Measurements from ENCODE around the gene HEY2. TPM values are rescaled to one million over a fixed set of nuclear protein-coding genes. Genes with fewer than 3 reads are reported as not detected.

HEY2 gene
- total and polyA plus RNA-seq, 4 donors, result 1.0 to 2.0 (median 1.4) TPM

DNA sequence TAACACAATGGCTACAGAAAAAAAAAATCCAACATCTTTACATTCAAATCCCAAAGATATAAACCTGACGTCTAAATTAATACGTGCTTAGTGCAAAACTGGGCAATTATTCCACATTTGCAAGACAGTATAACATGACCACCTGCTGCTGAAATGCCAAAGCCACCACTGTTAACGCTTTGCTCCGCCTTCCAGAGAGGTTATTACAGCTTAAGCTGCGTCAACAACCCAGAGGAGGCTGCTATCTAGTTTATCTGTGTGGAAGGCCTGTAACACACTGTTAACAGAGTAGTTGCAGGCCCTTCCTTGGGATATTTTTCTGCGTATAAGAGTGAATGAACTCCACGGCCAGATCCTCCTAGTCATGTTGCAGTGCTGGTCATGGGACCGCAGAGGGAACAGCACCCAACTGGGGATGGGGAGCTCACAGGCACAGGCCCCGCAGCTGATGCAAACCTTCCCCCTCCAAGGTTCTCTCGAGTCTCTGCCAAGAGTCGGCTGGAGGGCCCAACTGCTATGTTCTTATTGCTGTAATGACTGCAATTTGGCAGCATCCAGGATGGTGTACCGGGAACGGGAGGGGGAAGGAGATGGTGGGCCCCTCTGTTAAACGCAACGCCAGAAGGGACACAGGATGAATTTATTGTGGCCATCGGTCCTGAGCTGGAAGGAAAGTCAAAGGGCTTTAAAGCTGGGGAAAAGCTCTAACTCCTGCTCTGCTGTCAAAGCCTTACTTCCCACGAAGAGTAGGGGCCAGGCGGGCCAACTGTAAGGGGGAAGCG lies 40.3 kb downstream of the HEY2 start (continued):
- TF ChIP-seq FOXA1 (IDR thresholded peaks at IDR 0.05) (no peak), TAF1 (conservative IDR thresholded peaks at IDR 0.05) (no peak), JUND (IDR thresholded peaks at IDR 0.05) (no peak), SP1 (IDR thresholded peaks at IDR 0.05) (no peak), GABPA (IDR thresholded peaks at IDR 0.05 in 1 of 2, conservative IDR thresholded peaks at IDR 0.05 in 1 of 2) (no peak), RAD21 (IDR thresholded peaks at IDR 0.05) (no peak)
- TF ChIP-seq, protein P1, sequence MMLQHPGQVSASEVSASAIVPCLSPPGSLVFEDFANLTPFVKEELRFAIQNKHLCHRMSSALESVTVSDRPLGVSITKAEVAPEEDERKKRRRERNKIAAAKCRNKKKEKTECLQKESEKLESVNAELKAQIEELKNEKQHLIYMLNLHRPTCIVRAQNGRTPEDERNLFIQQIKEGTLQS (IDR thresholded peaks at IDR 0.05), result no peak
- TF ChIP-seq, protein P2, sequence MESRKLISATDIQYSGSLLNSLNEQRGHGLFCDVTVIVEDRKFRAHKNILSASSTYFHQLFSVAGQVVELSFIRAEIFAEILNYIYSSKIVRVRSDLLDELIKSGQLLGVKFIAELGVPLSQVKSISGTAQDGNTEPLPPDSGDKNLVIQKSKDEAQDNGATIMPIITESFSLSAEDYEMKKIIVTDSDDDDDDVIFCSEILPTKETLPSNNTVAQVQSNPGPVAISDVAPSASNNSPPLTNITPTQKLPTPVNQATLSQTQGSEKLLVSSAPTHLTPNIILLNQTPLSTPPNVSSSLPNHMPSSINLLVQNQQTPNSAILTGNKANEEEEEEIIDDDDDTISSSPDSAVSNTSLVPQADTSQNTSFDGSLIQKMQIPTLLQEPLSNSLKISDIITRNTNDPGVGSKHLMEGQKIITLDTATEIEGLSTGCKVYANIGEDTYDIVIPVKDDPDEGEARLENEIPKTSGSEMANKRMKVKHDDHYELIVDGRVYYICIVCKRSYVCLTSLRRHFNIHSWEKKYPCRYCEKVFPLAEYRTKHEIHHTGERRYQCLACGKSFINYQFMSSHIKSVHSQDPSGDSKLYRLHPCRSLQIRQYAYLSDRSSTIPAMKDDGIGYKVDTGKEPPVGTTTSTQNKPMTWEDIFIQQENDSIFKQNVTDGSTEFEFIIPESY (IDR thresholded peaks at IDR 0.05), result no peak

DNA sequence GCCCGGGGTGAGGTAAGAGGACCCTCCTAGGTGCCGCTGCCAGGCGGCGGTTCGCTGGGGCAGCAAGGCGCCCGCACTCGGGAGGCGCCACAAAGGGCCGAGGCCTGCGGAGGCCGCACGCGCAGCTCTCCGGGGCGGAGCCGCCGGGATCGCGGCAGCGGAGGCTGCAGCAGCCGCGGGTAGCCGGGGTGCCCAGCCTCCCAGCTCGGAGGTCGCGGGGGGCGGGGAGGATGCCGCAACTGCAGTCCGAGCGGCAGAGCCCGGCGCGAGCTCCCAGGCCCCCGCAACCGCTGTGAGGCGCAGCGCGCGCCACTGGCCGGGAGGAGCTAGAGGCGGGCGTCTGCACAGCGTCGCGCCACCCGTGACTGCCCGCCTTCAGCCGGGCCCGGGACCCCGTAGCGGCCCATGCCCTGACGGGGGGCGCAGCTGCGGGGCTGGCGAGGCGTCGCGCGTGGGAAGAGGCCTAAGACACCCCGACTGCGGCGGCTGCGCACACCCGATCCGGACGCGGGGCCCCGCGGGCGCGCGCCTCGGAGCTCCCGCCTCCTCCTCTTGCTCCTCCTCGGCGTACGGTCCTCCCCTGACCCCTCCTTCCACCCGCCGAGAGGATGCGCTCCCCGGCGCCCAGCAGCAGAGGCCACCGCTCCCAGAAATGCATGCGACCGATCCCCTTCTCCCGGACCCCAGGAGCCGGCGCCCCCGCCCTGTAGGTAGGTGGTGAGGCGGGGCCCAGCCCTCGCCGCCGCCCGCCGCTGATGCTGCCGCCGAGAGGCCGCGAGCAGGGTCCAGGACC lies 41.1 kb downstream of the HEY2 start, which contains the start of gene NCOA7:
Gene NCOA7, plus strand, starts transcription at position 603 of the 793 bp plus-strand sequence. CDS start 24,395 bp downstream, outside the sequence.
- H3K27ac ChIP-seq (ENCODE audit: low read depth in 1 of 2, low read length in 2 of 2), result peak within 1 kb of the TSS; percentile 81 to 90
- H3K4me1 ChIP-seq (ENCODE audit: control insufficient read depth in 4 of 4, insufficient read depth in 4 of 4, low read length in 3 of 4), result peaks cover 0 to 30% (median 18%) of the 10 kb centered on the region in 4 donors
- no peaks in the 10 kb centered on the region for H3K27me3 ChIP-seq (ENCODE audit: control insufficient read depth in 4 of 4, insufficient read depth in 4 of 4, low read length in 3 of 4)
- under 1% methylated on average over 100 of the region's 100 CpGs for WGBS
- peak; percentile 82 for DNase-seq (ENCODE audit: low spot score)
- peak within 1 kb of the TSS; percentile 35 to 86 for H3K9ac ChIP-seq (ENCODE audit: low read depth in 1 of 2, low read length in 2 of 2)
- H3K4me3 ChIP-seq (ENCODE audit: low read depth in 1 of 3, low read length in 3 of 3), result peak within 1 kb of the TSS; percentile 84 to 95 (median 94)
- H3K9me3 ChIP-seq (ENCODE audit: control insufficient read depth in 4 of 4, low read length in 3 of 4), result no peaks in the 10 kb centered on the region
- no peaks in the 10 kb centered on the region for H3K36me3 ChIP-seq (ENCODE audit: control insufficient read depth in 4 of 4, insufficient read depth in 3 of 4, low read depth in 1 of 4, low read length in 3 of 4)
- no peak for TF ChIP-seq NR2F2 (IDR thresholded peaks at IDR 0.05)
- TF ChIP-seq RAD21 (IDR thresholded peaks at IDR 0.05), result peak in 1 of 2 donors; percentile 19

DNA sequence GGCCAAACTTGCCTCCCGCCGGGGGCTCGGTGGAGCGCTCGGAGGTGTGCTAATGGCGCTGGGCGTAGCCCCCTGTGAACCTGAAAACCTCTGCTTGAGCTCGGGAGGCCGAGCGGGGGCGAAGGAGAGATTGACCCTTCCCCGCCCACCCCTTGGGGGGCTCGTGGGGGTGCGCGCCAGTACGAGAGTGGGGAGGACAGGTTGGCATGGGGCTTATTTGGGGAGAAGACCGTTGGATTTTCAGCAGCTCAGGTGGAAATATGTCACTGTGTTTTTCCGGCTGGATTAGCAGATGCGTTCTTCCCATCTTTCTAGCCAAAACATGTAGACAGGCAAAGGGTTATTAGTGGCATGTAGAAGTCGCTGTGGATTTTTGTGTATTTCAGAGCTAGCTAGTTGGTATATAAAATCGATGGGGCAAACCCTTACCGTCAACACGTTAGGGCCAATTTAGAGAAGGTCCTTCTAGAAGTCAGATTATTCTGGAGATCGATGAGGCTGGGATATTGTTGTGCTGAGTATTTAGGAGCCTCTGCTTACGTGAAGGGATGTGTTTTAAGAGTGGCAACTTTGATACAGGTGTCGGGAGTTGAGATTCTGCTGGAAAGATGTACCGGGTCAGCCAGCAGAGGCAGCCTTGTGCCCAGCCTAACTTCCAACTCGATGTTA lies 41.9 kb downstream of the HEY2 start:
- H3K9me3 ChIP-seq (ENCODE audit: control insufficient read depth in 4 of 4, low read length in 3 of 4), result no peaks in the 10 kb centered on the region

More for the DNA sequence above, 41.9 kb downstream of the HEY2 start:
- Histone ChIP-seq H3K27ac (ENCODE audit: low read depth in 1 of 2, low read length in 2 of 2) (peak overlapping the region; percentile 81 to 90), H3K9ac (ENCODE audit: low read depth in 1 of 2, low read length in 2 of 2) (peak overlapping the region; percentile 35 to 70), H3K4me1 (ENCODE audit: control insufficient read depth in 4 of 4, insufficient read depth in 4 of 4, low read length in 3 of 4) (peaks cover 0 to 35% (median 20%) of the 10 kb centered on the region in 4 donors), H3K4me3 (ENCODE audit: low read depth in 1 of 3, low read length in 3 of 3) (peak overlapping the region; percentile 84 to 95 (median 94)), H3K36me3 (ENCODE audit: control insufficient read depth in 4 of 4, insufficient read depth in 3 of 4, low read depth in 1 of 4, low read length in 3 of 4) (no peaks in the 10 kb centered on the region), H3K27me3 (ENCODE audit: control insufficient read depth in 4 of 4, insufficient read depth in 4 of 4, low read length in 3 of 4) (no peaks in the 10 kb centered on the region)
- WGBS, result under 1% methylated on average over 28 of the region's 28 CpGs
- peak; percentile 47 for DNase-seq (ENCODE audit: low spot score)
- TF ChIP-seq SP1 (IDR thresholded peaks at IDR 0.05) (peak; percentile 10), RAD21 (IDR thresholded peaks at IDR 0.05) (peak; percentile 65 to 74), HNF4G (IDR thresholded peaks at IDR 0.05) (no peak), JUND (IDR thresholded peaks at IDR 0.05) (no peak), FOXA1 (IDR thresholded peaks at IDR 0.05) (no peak), GABPA (IDR thresholded peaks at IDR 0.05 in 1 of 2, conservative IDR thresholded peaks at IDR 0.05 in 1 of 2) (no peak), NR2F2 (IDR thresholded peaks at IDR 0.05) (no peak), TAF1 (conservative IDR thresholded peaks at IDR 0.05) (peak; percentile 20), EGR1 (IDR thresholded peaks at IDR 0.05; ENCODE audit: low read depth in 2 of 2) (no peak), YY1 (IDR thresholded peaks at IDR 0.05) (peak; percentile 18)
- TF ChIP-seq, protein P3, sequence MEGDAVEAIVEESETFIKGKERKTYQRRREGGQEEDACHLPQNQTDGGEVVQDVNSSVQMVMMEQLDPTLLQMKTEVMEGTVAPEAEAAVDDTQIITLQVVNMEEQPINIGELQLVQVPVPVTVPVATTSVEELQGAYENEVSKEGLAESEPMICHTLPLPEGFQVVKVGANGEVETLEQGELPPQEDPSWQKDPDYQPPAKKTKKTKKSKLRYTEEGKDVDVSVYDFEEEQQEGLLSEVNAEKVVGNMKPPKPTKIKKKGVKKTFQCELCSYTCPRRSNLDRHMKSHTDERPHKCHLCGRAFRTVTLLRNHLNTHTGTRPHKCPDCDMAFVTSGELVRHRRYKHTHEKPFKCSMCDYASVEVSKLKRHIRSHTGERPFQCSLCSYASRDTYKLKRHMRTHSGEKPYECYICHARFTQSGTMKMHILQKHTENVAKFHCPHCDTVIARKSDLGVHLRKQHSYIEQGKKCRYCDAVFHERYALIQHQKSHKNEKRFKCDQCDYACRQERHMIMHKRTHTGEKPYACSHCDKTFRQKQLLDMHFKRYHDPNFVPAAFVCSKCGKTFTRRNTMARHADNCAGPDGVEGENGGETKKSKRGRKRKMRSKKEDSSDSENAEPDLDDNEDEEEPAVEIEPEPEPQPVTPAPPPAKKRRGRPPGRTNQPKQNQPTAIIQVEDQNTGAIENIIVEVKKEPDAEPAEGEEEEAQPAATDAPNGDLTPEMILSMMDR (IDR thresholded peaks at IDR 0.05; ENCODE audit: low read depth, low read length, missing input control), result peak; percentile 39

Data from liver (tissue), 9 donors.